Measurements from ENCODE around the gene CDC14C. TPM values are rescaled to one million over a fixed set of nuclear protein-coding genes. Genes with fewer than 3 reads are reported as not detected.

Gene CDC14C
- total and polyA plus RNA-seq, 9 of the 15 experiments (the other 6 are each of a cell fraction or from before 2014, with no cell fraction given) = not detected

GRCh38 chr7:48875045-48875916, 49.1 kb upstream of the CDC14C start:
- Histone ChIP-seq H4K20me1 (replicated peaks; ENCODE audit: control insufficient read depth, insufficient read depth, low read length) (no peaks in the 10 kb centered on the region), H3K4me2 (ENCODE audit: insufficient read depth, low read length) (no peak overlapping the region), H3K27me3 (ENCODE audit: control insufficient read depth in 2 of 2, insufficient read depth in 2 of 2, low read length in 2 of 2) (no peaks in the 10 kb centered on the region), H3K79me2 (ENCODE audit: control insufficient read depth, insufficient read depth, low read length) (no peaks in the 10 kb centered on the region), H3K9me3 (replicated peaks; ENCODE audit: control insufficient read depth, insufficient read depth, low read depth, low read length) (no peaks in the 10 kb centered on the region), H3K4me3 (no peak overlapping the region), H3K36me3 (ENCODE audit: control insufficient read depth, insufficient read depth, low read length) (no peaks in the 10 kb centered on the region), H3K27ac (ENCODE audit: extremely low read depth, low read depth, low read length) (no peak overlapping the region), H3K9ac (ENCODE audit: insufficient read depth in 1 of 2, low read depth in 2 of 2, low read length in 2 of 2) (no peak overlapping the region), H2AFZ (ENCODE audit: low read depth, low read length) (no peak overlapping the region), H3K9me1 (ENCODE audit: control insufficient read depth, insufficient read depth, low read length) (no peaks in the 10 kb centered on the region), H3K4me1 (replicated peaks in 1 of 2; ENCODE audit: control insufficient read depth in 2 of 2, insufficient read depth in 2 of 2, low read length in 2 of 2) (no peaks in the 10 kb centered on the region)
- FAIRE-seq (no peak), ATAC-seq (no peak), DNase-seq (ENCODE audit: extremely low read depth in 1 of 4, low spot score in 3 of 4) (peak in 1 of 4 experiments; percentile 2)
- in situ Hi-C loops (cut with MboI) (no loop called here), intact Hi-C loops (cut with micrococcal nuclease) (no loop called here)
- POLR2A ChIA-PET = no interaction called here
- CTCF ChIA-PET (ENCODE audit: low intra/inter-chr PET ratio) = no interaction called here
- peak; percentile 18 to 33; a peak in 2 of 4 replicates for TF ChIP-seq RAD21 (CRISPR knock-in tag; conservative IDR thresholded peaks at IDR 0.05 in 1 of 2, IDR thresholded peaks at IDR 0.05 in 1 of 2)
- peak in 1 of 3 experiments; percentile 11; a peak in 1 of 6 replicates for TF ChIP-seq CTCF (IDR thresholded peaks at IDR 0.05 in 2 of 3, conservative IDR thresholded peaks at IDR 0.05 in 1 of 3; ENCODE audit: insufficient read depth in 2 of 3, low read depth in 1 of 3, low read length in 3 of 3)
- TF ChIP-seq JUN (IDR thresholded peaks at IDR 0.05; ENCODE audit: borderline replicate concordance, low read depth, low read length) = no peak
- TF ChIP-seq JUN (CRISPR knock-in tag; IDR thresholded peaks at IDR 0.05; ENCODE audit: borderline replicate concordance) = no peak
- under 1% methylated on average over 14 of the region's 14 CpGs for WGBS (ENCODE audit: insufficient coverage, low coverage, missing lambda C conversion rate)
- no TSS peak for BruUV-seq (replicated peaks)
